NCI-H146 treated with DMSO at 0.1 percent for 48 hours (cell line): ENCODE data around the gene EIF2S2.

Source experiments
- DNase-seq: peaks from one replicate; lab custom pipeline; 2025; ENCODE audit not compliant: unreplicated experiment; lab: John Stamatoyannopoulos, UW

EIF2S2 gene

GRCh38 chr20:34066476-34067090 lies 45.5 kb downstream of the EIF2S2 start:
- no peak for DNase-seq

GRCh38 chr20:34065260-34065659 lies 46.8 kb downstream of the EIF2S2 start:
- DNase-seq: no peak

- DNase-seq: no peak
Measured at GRCh38 chr20:34064286-34064685, 47.8 kb downstream of the EIF2S2 start.

- no peak for DNase-seq
Measured at GRCh38 chr20:34062570-34063482, 49.2 kb downstream of the EIF2S2 start.

GRCh38 chr20:34061695-34062094 lies 50.3 kb downstream of the EIF2S2 start:
- no peak for DNase-seq

- DNase-seq: no peak
Measured at GRCh38 chr20:34060970-34061369, 51.1 kb downstream of the EIF2S2 start.

- DNase-seq: peak; percentile 25
Measured at GRCh38 chr20:34058831-34059230, 53.2 kb downstream of the EIF2S2 start.

- no peak for DNase-seq
Measured at GRCh38 chr20:34055290-34055689, 56.8 kb downstream of the EIF2S2 start.

- DNase-seq: no peak
Measured at GRCh38 chr20:34052414-34052813, 59.6 kb downstream of the EIF2S2 start.

- DNase-seq: no peak
Measured at GRCh38 chr20:34049897-34050695, 61.9 kb downstream of the EIF2S2 start.

GRCh38 chr20:34049389-34049788 lies 62.7 kb downstream of the EIF2S2 start:
- DNase-seq: no peak

GRCh38 chr20:34047917-34048316 lies 64.1 kb downstream of the EIF2S2 start:
- DNase-seq: peak; percentile 19

- no peak for DNase-seq
Measured at GRCh38 chr20:34047010-34047687, 64.9 kb downstream of the EIF2S2 start.

- no peak for DNase-seq
Measured at GRCh38 chr20:34045930-34046725, 65.9 kb downstream of the EIF2S2 start.

GRCh38 chr20:34045294-34045693 lies 66.7 kb downstream of the EIF2S2 start:
- DNase-seq: peak; percentile 74

GRCh38 chr20:34043025-34043424 lies 69.0 kb downstream of the EIF2S2 start:
- no peak for DNase-seq

- no peak for DNase-seq
Measured at GRCh38 chr20:34042262-34042661, 69.8 kb downstream of the EIF2S2 start.

GRCh38 chr20:34041226-34041625 lies 70.8 kb downstream of the EIF2S2 start:
- no peak for DNase-seq

GRCh38 chr20:34040300-34040995 lies 71.6 kb downstream of the EIF2S2 start:
- DNase-seq: no peak
